ACHN (cell line): ENCODE measurements around the gene LRRC26.

Source experiments
- DNase-seq: peaks from one replicate; pipeline ENCODE4 v3.0.0-alpha.2; 2015
- in situ Hi-C: cut with HindIII; loops from 2 replicates; pipeline ENCODE4 v1.10.0; 2017; ENCODE audit warnings: low sequenced_read_pairs, low pct_ligation_motif_present, low pct_unique_long_range_greater_than_20kb

LRRC26 gene

GRCh38 chr9:137200311-137201204 is 30.7 kb upstream of the LRRC26 start, which contains the start of gene TPRN:
TSS of gene TPRN (minus strand) at chr9:137200741. CDS start at chr9:137200711, 30 bp downstream.
- in situ Hi-C loops = no loop called here
- DNase-seq = peak; percentile 97

- no peak for DNase-seq
Observed at GRCh38 chr9:137199411-137200121, 29.7 kb upstream of the LRRC26 start.

GRCh38 chr9:137198902-137199283 is 29.0 kb upstream of the LRRC26 start:
- in situ Hi-C loops = no loop called here

More at GRCh38 chr9:137199411-137200121, 29.7 kb upstream of the LRRC26 start:
- in situ Hi-C loops = no loop called here

GRCh38 chr9:137198051-137198901 is 28.4 kb upstream of the LRRC26 start:
- in situ Hi-C loops = no loop called here
- no peak for DNase-seq

More at GRCh38 chr9:137198902-137199283, 29.0 kb upstream of the LRRC26 start:
- DNase-seq = no peak

GRCh38 chr9:137195525-137196220 is 25.8 kb upstream of the LRRC26 start:
- DNase-seq = no peak
- in situ Hi-C loops = no loop called here

- in situ Hi-C loops = no loop called here
- no peak for DNase-seq
Observed at GRCh38 chr9:137194909-137195308, 25.1 kb upstream of the LRRC26 start.

GRCh38 chr9:137194388-137194787 is 24.5 kb upstream of the LRRC26 start:
- DNase-seq = no peak
- in situ Hi-C loops = no loop called here

- in situ Hi-C loops = no loop called here
Observed at GRCh38 chr9:137193771-137194170, 23.9 kb upstream of the LRRC26 start.

GRCh38 chr9:137192859-137193258 is 23.0 kb upstream of the LRRC26 start:
- in situ Hi-C loops = no loop called here
- DNase-seq = no peak

More at GRCh38 chr9:137193771-137194170, 23.9 kb upstream of the LRRC26 start:
- no peak for DNase-seq

GRCh38 chr9:137192448-137192780 is 22.6 kb upstream of the LRRC26 start:
- in situ Hi-C loops = no loop called here

GRCh38 chr9:137191691-137192447 is 22.0 kb upstream of the LRRC26 start:
- no peak for DNase-seq
- in situ Hi-C loops = no loop called here

More at GRCh38 chr9:137192448-137192780, 22.6 kb upstream of the LRRC26 start:
- DNase-seq = no peak

GRCh38 chr9:137191245-137191644 is 21.4 kb upstream of the LRRC26 start:
- in situ Hi-C loops = no loop called here
- no peak for DNase-seq

- no peak for DNase-seq
- in situ Hi-C loops = no loop called here
Observed at GRCh38 chr9:137190315-137190856, 20.5 kb upstream of the LRRC26 start.

- DNase-seq = no peak
- in situ Hi-C loops = no loop called here
Observed at GRCh38 chr9:137189297-137190295, 19.7 kb upstream of the LRRC26 start.

- peak; percentile 91 for DNase-seq
- in situ Hi-C loops = no loop called here
Observed at GRCh38 chr9:137188490-137189296, 18.8 kb upstream of the LRRC26 start, which contains the start of the genes ANAPC2 and SSNA1. TSS of gene ANAPC2 (minus strand) at chr9:137188560. CDS start at chr9:137188532, 28 bp downstream. TSS of gene SSNA1 (plus strand) at chr9:137188676. CDS start at chr9:137188727, 51 bp downstream.
